Keratinocyte (primary cell): ENCODE measurements around the gene KLC3. TPM values are rescaled to one million over a fixed set of nuclear protein-coding genes. Genes with fewer than 3 reads are reported as not detected.
"Not testable (repeated sequence)": the region's sequence is repeated elsewhere in the genome, so short reads cannot be mapped to it uniquely, and the experiment has no call there.

Experiments
- DNase-seq: peaks from one replicate; pipeline ENCODE4 v3.0.0-alpha.2; 2011; ENCODE audit warnings: low read depth, missing footprints, low spot score
- FAIRE-seq: peaks from 2 replicates; lab custom pipeline; 2011; peaks lifted over from hg19 to GRCh38; lab: Jason Lieb, UNC
- H2AFZ ChIP-seq: 2 replicates; pipeline ENCODE4 v1.6.0; 2012; ENCODE audit warnings: low read length, control low read depth, inconsistent platforms; ENCODE audit not compliant: control insufficient read depth
- H3K27ac ChIP-seq: 2 replicates; pipeline ENCODE4 v1.5.1; 2011; ENCODE audit warnings: low read length; ENCODE audit not compliant: control insufficient read depth, insufficient read depth
- H3K27me3 ChIP-seq: 3 replicates; pipeline ENCODE4 v1.6.0; 2011; ENCODE audit warnings: low read length; ENCODE audit not compliant: control insufficient read depth, insufficient read depth; ENCODE audit errors: extremely low read depth
- H3K36me3 ChIP-seq, 2 experiments: 2 replicates in 1 of 2; 3 replicates in 1 of 2; pipeline ENCODE4 v1.5.1; 2011; ENCODE audit warnings: low read length in 2 of 2, mild to moderate bottlenecking in 1 of 2; ENCODE audit not compliant: control insufficient read depth in 2 of 2, insufficient read depth in 2 of 2; ENCODE audit errors: extremely low read depth in 1 of 2
- H3K4me1 ChIP-seq: 3 replicates; pipeline ENCODE4 v1.5.1; 2011; ENCODE audit warnings: low read length; ENCODE audit not compliant: control insufficient read depth, insufficient read depth; ENCODE audit errors: extremely low read depth
- H3K4me2 ChIP-seq: 3 replicates; pipeline ENCODE4 v1.6.0; 2011; ENCODE audit warnings: low read depth, low read length; ENCODE audit not compliant: control insufficient read depth, insufficient read depth; ENCODE audit errors: extremely low read depth
- H3K4me3 ChIP-seq, 3 experiments: fragments of 200-600 bp in 1 of 3; sonication (generic) in 1 of 3; 2 replicates in 2 of 3; 3 replicates in 1 of 3; pipeline ENCODE4 v1.5.1; 2011 to 2016; ENCODE audit warnings: low read length in 3 of 3, mild to moderate bottlenecking in 3 of 3, control low read depth in 2 of 3, inconsistent platforms in 1 of 3, low read depth in 1 of 3, mixed read lengths in 1 of 3, mixed run types in 1 of 3, moderate library complexity in 1 of 3; ENCODE audit not compliant: control insufficient read depth in 2 of 3, insufficient read depth in 2 of 3; ENCODE audit errors: extremely low read depth in 1 of 3
- H3K79me2 ChIP-seq: 2 replicates; pipeline ENCODE4 v1.6.0; 2012; ENCODE audit warnings: low read length; ENCODE audit not compliant: control insufficient read depth, insufficient read depth
- H3K9ac ChIP-seq: 3 replicates; pipeline ENCODE4 v1.6.0; 2011; ENCODE audit warnings: low read length; ENCODE audit not compliant: control insufficient read depth, insufficient read depth; ENCODE audit errors: extremely low read depth
- H3K9me1 ChIP-seq: 3 replicates; pipeline ENCODE4 v1.6.0; 2011; ENCODE audit warnings: low read length; ENCODE audit not compliant: control insufficient read depth, insufficient read depth; ENCODE audit errors: extremely low read depth
- H3K9me3 ChIP-seq: 2 replicates; pipeline ENCODE4 v1.5.1; 2012; ENCODE audit warnings: low read depth, low read length; ENCODE audit not compliant: control insufficient read depth
- H4K20me1 ChIP-seq: 3 replicates; pipeline ENCODE4 v1.6.0; 2011; ENCODE audit warnings: low read length; ENCODE audit not compliant: control insufficient read depth, insufficient read depth; ENCODE audit errors: extremely low read depth
- CTCF ChIP-seq, 3 experiments: IDR thresholded peaks in 1 of 3; conservative IDR thresholded peaks in 1 of 3; optimal IDR thresholded peaks in 1 of 3; 2 replicates in 2 of 3; 3 replicates in 1 of 3; pipeline versions ENCODE3 to v1.5.1; 2011; ENCODE audit warnings: low read length in 3 of 3, mild to moderate bottlenecking in 3 of 3, moderate library complexity in 2 of 3, control low read depth in 1 of 3, inconsistent platforms in 1 of 3; ENCODE audit not compliant: insufficient read depth in 2 of 3; ENCODE audit errors: extremely low read depth in 1 of 3
- EZH2 ChIP-seq: IDR thresholded peaks from one replicate; pipeline ENCODE4 v1.6.1; 2012; ENCODE audit warnings: inconsistent platforms, mild to moderate bottlenecking, low read length, moderate library complexity
- dilution Hi-C: fragments of 300-500 bp; cut with MboI; formaldehyde crosslinking; loops from one replicate; pipeline ENCODE4 v1.7.0; 2020; ENCODE audit warnings: low sequenced_read_pairs; ENCODE audit not compliant: extremely low pct_ligation_motif_present
- polyA plus RNA-seq, 5 experiments: library from polyadenylated mRNA; depleted of rRNA in 3 of 5; stranded (reverse) in 3 of 5; stranded (forward) in 1 of 5; unstranded in 1 of 5; fragments of >200 nt; gene quantifications; 1 replicate in 1 of 5; 2 replicates in 3 of 5; 3 replicates in 1 of 5; pipeline versions ENCODE4 v1.2.1 to v1.2.3, GENCODE V29; 2011 to 2012; ENCODE audit warnings: missing spikeins in 2 of 5, low read depth in 1 of 5, low replicate concordance in 1 of 5

Gene KLC3
- polyA plus RNA-seq, 1 donor (not counting 4 experiments of a cell fraction or from before 2014, with no cell fraction given), result 14.7 TPM

GRCh38 chr19:45307361-45307760, 33.2 kb upstream of the KLC3 start:
- no peak overlapping the region for H3K9ac ChIP-seq
- H3K9me1 ChIP-seq, result no peaks in the 10 kb centered on the region
- H3K4me3 ChIP-seq, result no peak overlapping the region
- dilution Hi-C loops, result no loop called here
- FAIRE-seq, result no peak
- no peak overlapping the region for H3K4me2 ChIP-seq
- peaks cover 12% of the 10 kb centered on the region for H3K4me1 ChIP-seq
- TF ChIP-seq CTCF (optimal IDR thresholded peaks at IDR 0.05 in 1 of 3, IDR thresholded peaks at IDR 0.05 in 1 of 3, conservative IDR thresholded peaks at IDR 0.05 in 1 of 3; ENCODE audit: extremely low read depth in 1 of 3, insufficient read depth in 2 of 3, low read length in 3 of 3) (no peak), EZH2 (no peak)
- H4K20me1 ChIP-seq, result no peaks in the 10 kb centered on the region
- no peak overlapping the region for H3K27ac ChIP-seq
- DNase-seq, result no peak
- H2AFZ ChIP-seq, result no peak overlapping the region
- no peaks in the 10 kb centered on the region for H3K9me3 ChIP-seq
- no peaks in the 10 kb centered on the region for H3K36me3 ChIP-seq
- H3K27me3 ChIP-seq, result no peaks in the 10 kb centered on the region
- H3K79me2 ChIP-seq, result no peaks in the 10 kb centered on the region

- FAIRE-seq, DNase-seq: not testable (repeated sequence)
These were observed 31.2 kb upstream of the KLC3 start for GRCh38 chr19:45309322-45309721.

GRCh38 chr19:45311621-45312020, 28.9 kb upstream of the KLC3 start:
- H3K4me3 ChIP-seq, result no peak overlapping the region
- dilution Hi-C loops, result no loop called here
- H3K27me3 ChIP-seq, result peaks cover 17% of the 10 kb centered on the region
- H3K9ac ChIP-seq, result no peak overlapping the region
- H3K4me1 ChIP-seq, result no peaks in the 10 kb centered on the region
- H4K20me1 ChIP-seq, result no peaks in the 10 kb centered on the region
- no peak overlapping the region for H3K4me2 ChIP-seq
- no peak for DNase-seq
- TF ChIP-seq CTCF (optimal IDR thresholded peaks at IDR 0.05 in 1 of 3, IDR thresholded peaks at IDR 0.05 in 1 of 3, conservative IDR thresholded peaks at IDR 0.05 in 1 of 3; ENCODE audit: extremely low read depth in 1 of 3, insufficient read depth in 2 of 3, low read length in 3 of 3) (no peak), EZH2 (no peak)
- H2AFZ ChIP-seq, result no peak overlapping the region
- no peaks in the 10 kb centered on the region for H3K36me3 ChIP-seq
- H3K79me2 ChIP-seq, result no peaks in the 10 kb centered on the region
- no peak overlapping the region for H3K27ac ChIP-seq
- FAIRE-seq, result no peak
- H3K9me3 ChIP-seq, result no peaks in the 10 kb centered on the region
- no peaks in the 10 kb centered on the region for H3K9me1 ChIP-seq

More at GRCh38 chr19:45309322-45309721, 31.2 kb upstream of the KLC3 start:
- H4K20me1 ChIP-seq, H3K9me3 ChIP-seq, dilution Hi-C loops, H3K9me1 ChIP-seq, H3K27ac ChIP-seq, H3K4me3 ChIP-seq, H3K79me2 ChIP-seq, H3K36me3 ChIP-seq, H3K9ac ChIP-seq, H3K4me2 ChIP-seq, H3K27me3 ChIP-seq, H2AFZ ChIP-seq: not testable (repeated sequence)
- H3K4me1 ChIP-seq, result peaks cover 12% of the 10 kb centered on the region

GRCh38 chr19:45312285-45312684, 28.3 kb upstream of the KLC3 start:
- H3K4me1 ChIP-seq, H3K27ac ChIP-seq, FAIRE-seq, DNase-seq, H3K9me1 ChIP-seq, H3K9me3 ChIP-seq, H2AFZ ChIP-seq, H3K36me3 ChIP-seq, H4K20me1 ChIP-seq, H3K79me2 ChIP-seq, dilution Hi-C loops, H3K4me3 ChIP-seq, H3K9ac ChIP-seq, H3K4me2 ChIP-seq: not testable (repeated sequence)
- peaks cover 17% of the 10 kb centered on the region for H3K27me3 ChIP-seq
